ENCODE data around the gene SLC7A11. TPM values are rescaled to one million over a fixed set of nuclear protein-coding genes. Genes with fewer than 3 reads are reported as not detected.
A peak's percentile ranks its signal among the peaks of the same experiment; 100 is the strongest.
"Not testable (repeated sequence)": the region's sequence is repeated elsewhere in the genome, so short reads cannot be mapped to it uniquely, and the experiment has no call there.

Gene SLC7A11
- polyA plus RNA-seq, 4 donors: 1.5 to 2.4 (median 2.0) TPM

- DNase-seq (ENCODE audit: low read depth in 4 of 4, low spot score in 2 of 4): no peak
These were observed 25.8 kb downstream of the SLC7A11 start for GRCh38 chr4:138216272-138216867.

GRCh38 chr4:138210576-138210975, 31.6 kb downstream of the SLC7A11 start:
- DNase-seq (ENCODE audit: low read depth in 4 of 4, low spot score in 2 of 4): not testable (repeated sequence)

- DNase-seq (ENCODE audit: low read depth in 4 of 4, low spot score in 2 of 4): no peak
These were observed 33.1 kb downstream of the SLC7A11 start for GRCh38 chr4:138209094-138209493.

GRCh38 chr4:138205531-138206233, 36.5 kb downstream of the SLC7A11 start:
- DNase-seq (ENCODE audit: low read depth in 4 of 4, low spot score in 2 of 4): no peak

DNA sequence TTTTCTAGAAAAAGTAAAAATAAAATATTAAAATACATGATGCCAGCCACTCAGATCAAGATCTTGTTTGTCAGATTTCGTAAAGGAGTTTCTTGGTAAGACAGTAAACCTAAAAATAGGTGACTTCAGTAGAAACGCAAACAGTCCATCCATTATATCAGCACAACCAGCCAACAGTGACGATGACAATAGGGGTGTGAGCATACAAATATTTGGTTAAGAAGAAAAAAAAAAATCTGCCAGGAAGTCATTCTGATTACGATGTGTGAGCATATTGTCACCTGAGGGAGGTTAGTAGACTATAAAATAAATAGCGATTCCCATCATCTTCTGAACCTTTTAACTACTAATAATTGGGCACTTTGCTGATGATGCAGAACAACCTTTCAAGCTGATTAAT, 37.6 kb downstream of the SLC7A11 start:
- no peak for DNase-seq (ENCODE audit: low read depth in 4 of 4, low spot score in 2 of 4)

DNA sequence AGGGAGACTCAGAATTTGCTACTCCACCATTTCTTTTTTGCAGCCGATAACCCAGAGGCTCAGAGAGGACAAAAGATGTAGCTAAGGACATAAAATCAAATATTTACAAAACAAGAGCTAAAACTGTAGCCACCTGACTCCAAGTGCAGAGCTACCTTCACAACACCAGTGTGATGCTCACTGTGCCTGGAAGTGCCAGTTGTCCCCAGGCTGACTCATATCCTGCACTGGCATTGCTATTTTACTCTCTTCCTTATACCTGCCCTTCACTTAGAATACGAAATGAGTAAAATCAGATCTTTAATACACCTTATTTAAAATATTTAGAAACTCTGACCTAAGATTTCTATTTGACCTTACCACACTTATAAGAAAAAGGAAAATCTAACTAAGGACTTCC, 39.5 kb downstream of the SLC7A11 start:
- DNase-seq (ENCODE audit: low read depth in 4 of 4, low spot score in 2 of 4): no peak

DNA sequence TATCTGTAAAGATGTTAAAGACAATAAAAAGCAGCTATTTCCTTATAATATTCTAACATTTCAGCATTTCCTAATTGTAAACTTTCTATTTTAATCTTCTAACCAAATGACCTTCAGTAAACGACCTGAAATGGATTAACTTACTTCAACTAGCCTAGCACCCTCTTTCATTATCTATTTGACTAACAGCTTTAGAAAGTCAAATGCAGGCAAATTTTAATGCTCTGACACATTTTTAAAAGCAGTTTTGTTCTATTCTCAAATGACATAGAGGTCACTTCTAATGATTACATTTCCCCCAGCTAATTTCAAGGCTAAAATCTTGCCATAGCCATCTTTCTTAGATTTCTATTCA, 41.9 kb downstream of the SLC7A11 start:
- no peak for DNase-seq (ENCODE audit: low read depth in 4 of 4, low spot score in 2 of 4)

DNA sequence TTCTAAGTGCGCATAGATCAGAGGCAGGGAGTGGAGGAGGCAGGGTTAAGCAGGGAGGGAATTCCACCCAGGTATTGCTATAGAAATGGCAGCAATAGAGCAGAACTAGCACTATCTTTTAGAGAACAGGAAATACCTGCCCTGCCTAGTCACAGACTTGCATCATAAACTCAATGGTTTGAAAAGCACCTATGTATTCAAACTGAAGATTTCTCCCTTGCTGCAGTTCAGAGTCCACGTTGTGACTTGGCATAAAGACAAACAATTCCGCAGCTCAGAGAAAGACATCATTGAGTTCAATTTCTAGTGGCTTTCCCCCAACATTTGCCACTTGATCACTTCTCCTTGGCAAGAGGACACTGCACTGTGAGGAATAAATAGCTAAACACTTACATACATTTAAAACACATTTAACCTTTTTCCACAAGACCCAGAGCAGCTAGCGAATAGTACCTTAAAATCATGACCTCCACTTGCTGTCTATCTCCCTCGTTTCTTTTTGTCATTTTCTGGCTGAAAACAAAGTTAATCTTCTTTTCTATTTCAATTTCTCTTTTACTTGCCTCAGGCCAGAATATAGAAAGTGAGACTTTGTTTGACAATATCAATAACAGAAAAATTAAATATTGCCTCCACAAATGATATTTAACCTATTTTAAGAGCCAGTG, 42.4 kb downstream of the SLC7A11 start:
- DNase-seq (ENCODE audit: low read depth in 4 of 4, low spot score in 2 of 4): peak in 1 of 4 donors; percentile 20

DNA sequence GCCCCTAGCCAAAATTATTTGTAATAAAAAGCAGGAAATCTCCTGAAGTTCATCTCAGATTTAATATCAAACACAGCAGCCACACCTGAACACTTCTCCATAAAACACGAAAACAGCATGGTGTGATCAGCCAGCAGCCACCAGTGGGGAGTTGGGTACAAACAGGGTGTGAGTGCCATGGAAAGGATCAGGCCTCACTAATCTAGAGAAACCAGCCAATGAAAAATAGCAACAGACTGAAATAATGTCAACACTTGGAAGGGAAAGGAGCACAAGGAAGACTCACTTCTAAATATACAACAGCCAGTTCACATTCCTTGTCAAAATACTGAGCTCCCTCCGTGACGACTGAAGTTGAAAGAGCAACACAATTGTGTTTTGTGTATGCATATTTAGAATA, 46.0 kb downstream of the SLC7A11 start:
- no peak for DNase-seq (ENCODE audit: low read depth in 4 of 4, low spot score in 2 of 4)

- no peak for DNase-seq (ENCODE audit: low read depth in 4 of 4, low spot score in 2 of 4)
These were observed 48.2 kb downstream of the SLC7A11 start for GRCh38 chr4:138193963-138194362.

- DNase-seq (ENCODE audit: low read depth in 4 of 4, low spot score in 2 of 4): no peak
These were observed 50.0 kb downstream of the SLC7A11 start for GRCh38 chr4:138192113-138192512.

GRCh38 chr4:138190452-138190858, 51.7 kb downstream of the SLC7A11 start:
- no peak for DNase-seq (ENCODE audit: low read depth in 4 of 4, low spot score in 2 of 4)

- DNase-seq (ENCODE audit: low read depth in 4 of 4, low spot score in 2 of 4): no peak
These were observed 52.9 kb downstream of the SLC7A11 start for GRCh38 chr4:138189206-138189605.

- DNase-seq (ENCODE audit: low read depth in 4 of 4, low spot score in 2 of 4): no peak
These were observed 53.6 kb downstream of the SLC7A11 start for GRCh38 chr4:138188406-138189084.

- DNase-seq (ENCODE audit: low read depth in 4 of 4, low spot score in 2 of 4): no peak
These were observed 56.1 kb downstream of the SLC7A11 start for GRCh38 chr4:138185859-138186645.

GRCh38 chr4:138184886-138185285, 57.3 kb downstream of the SLC7A11 start:
- no peak for DNase-seq (ENCODE audit: low read depth in 4 of 4, low spot score in 2 of 4)

GRCh38 chr4:138182838-138183426, 59.2 kb downstream of the SLC7A11 start:
- DNase-seq (ENCODE audit: low read depth in 4 of 4, low spot score in 2 of 4): peak in 2 of 4 donors; percentile 34 to 66

DNA sequence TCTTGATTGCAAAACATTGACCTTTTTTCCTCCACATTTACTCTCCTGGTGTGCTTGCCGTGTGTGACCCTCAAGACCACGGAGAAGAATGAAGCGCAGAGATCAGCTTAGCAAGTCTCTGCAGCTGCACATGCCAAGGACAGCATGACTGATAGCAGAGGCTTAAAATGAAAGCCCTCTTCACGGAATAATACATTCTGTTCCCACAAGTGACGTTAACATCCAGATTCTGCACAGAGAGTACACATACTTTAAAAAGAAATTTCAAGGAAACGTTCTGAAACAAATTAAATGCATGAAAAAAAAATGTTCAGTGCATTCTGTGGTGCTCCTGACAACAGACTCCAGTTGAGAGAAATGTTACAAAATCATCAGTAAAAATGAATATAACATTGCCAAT, 60.9 kb downstream of the SLC7A11 start:
- no peak for DNase-seq (ENCODE audit: low read depth in 4 of 4, low spot score in 2 of 4)

GRCh38 chr4:138178566-138178965, 63.6 kb downstream of the SLC7A11 start:
- no peak for DNase-seq (ENCODE audit: low read depth in 4 of 4, low spot score in 2 of 4)

DNA sequence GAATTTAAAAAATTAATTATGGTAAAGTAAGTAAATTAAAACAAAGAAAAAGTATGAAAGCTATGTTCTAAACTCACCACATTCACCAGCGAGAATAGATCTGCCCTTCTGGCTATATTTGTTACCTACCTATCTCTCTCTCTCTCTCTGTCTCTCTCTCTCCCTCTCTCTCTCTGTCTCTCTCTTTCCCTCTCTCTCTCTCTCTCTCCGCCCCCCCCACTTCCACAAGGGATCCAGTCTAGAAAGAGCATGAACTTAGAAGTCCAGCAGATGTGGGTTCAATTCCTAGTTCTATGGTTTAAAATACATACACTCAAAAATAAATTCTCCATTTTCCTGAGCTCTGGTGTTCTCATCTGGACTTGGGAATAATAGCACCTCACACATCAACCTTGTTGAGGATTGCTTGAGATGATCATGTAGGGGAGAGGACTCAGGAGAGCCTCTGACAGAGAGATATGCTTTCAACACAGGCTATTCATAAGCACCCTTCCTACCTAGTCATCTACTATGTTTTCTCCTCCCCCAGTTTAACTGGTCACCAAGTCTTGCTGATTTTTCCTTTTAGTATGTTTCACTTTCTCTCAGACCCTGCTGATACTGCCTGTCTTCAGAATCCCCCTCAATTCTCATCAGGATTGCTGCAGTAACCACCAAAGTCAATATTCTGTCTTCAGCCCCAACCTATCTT, 64.7 kb downstream of the SLC7A11 start:
- no peak for DNase-seq (ENCODE audit: low read depth in 4 of 4, low spot score in 2 of 4)
